COLO668 (cell line): ENCODE measurements around the gene LPCAT1.

Experiments used
- DNase-seq: peaks from one replicate; lab custom pipeline; 2025; ENCODE audit not compliant: unreplicated experiment; lab: John Stamatoyannopoulos, UW

LPCAT1 gene

DNA sequence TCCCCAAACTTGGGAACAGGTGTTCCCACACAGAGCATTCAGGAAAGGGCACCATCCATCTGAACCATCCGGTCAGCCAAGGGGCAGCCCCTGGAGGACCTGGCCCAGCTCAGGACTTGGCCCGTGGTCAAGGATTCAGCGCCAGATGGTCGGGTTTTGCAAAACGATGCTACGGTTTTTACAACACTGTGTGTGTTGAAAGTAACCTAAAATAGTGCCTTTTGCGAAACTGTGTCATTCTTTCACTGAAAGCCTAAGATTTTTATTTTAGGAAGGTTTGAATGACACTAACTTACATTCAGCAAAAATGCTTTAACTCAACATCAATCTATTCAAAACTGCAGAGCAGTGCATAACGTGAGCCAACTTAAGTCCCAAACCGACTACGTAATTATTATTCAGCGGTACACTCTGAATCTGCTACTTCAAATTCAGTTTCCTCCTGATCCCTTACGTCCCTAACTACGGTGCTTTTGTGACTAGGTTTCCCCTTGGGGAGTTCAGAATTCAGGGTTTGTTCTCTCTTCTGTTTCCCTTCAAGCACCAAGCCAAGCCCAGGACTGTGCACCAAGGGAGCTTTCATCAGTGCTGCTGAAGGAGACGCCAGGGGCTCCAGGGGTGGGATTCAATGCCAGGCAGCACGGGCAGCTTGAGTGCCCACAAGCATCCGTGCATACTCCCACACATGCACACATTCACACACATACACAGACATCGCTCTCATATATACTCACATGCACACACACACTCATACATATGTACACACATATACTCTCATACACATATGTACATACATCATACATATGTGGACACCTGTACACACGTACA is 25.8 kb downstream of the LPCAT1 start:
- DNase-seq, result no peak

DNA sequence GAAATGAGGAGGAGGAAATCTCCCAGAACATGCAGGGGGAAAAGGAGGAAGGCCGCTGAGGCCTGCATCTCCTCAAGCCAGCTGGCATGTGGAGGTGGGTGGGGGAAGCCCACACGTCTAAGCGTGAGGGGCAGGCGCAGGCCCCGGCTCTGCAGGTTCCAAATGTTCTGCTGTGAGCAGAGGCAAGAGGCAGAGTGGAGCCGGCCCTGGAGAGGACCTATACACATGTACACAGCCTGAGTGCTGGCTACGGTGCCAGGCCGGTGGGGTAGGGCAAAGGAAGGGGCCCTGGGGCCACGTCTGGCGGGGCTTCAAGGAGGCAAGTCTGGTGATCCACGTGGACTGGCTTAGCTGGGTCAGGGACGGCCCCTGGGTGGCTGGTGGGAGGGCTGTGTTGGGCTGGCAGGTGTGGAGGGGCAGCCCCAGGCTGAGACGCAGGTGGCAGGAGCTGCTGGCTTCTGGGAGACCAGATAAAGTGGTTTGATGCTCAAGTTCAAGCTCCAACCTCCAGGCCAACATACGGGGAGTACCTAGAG is 26.4 kb downstream of the LPCAT1 start:
- DNase-seq, result no peak

DNA sequence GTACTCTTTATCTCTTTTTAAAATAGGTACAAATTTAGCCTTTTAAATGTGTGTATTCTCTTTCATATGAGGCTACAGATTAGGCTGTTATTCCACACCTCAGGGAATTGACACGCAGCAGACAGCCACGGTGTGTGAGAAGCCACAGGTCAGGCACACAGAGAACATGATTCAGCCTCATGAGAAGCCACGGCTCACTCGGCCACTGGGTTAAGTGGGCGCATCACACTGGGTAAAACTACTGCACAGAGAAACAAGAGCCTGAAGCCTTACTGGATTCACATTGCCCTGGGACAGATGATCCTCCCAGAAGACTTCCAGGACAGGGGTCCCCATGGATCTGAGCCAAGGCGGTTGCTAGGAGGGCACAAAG is 28.2 kb downstream of the LPCAT1 start:
- DNase-seq, result no peak

DNA sequence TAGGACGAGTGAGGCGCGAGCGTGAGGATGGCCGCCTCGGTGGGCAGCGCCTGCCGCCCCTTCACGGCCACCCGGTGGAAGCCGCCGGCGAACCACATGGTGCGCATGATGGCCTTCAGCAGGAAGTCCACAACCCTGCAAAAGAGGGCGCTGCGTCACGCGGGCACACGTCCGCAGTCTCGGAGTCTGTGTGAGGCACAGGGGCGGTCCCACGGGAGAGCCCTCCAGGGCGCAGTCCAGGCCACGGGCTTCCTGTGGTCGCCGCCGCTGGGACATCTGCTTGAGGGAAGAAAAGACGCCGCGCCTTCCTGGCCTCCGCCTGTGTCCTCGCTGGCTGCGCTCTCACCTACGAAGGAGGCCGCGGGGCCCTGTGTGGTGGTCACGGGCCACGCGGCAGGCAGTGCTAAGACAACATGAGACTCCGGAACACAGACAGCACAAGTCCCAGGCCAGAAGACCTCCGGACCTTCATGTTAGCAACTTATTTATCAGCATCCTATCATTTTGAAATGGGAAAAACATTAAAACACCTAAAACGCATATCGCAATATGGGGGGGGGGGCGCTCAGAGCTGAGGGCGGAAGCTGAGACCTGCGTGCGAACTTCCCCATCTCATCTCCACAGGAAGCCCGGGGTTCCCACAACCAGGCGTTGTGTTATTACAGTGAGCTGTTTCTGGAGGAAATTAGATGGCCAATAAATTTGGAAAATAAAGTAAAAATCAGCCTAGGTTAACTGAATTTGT is 28.8 kb downstream of the LPCAT1 start:
- no peak for DNase-seq

DNA sequence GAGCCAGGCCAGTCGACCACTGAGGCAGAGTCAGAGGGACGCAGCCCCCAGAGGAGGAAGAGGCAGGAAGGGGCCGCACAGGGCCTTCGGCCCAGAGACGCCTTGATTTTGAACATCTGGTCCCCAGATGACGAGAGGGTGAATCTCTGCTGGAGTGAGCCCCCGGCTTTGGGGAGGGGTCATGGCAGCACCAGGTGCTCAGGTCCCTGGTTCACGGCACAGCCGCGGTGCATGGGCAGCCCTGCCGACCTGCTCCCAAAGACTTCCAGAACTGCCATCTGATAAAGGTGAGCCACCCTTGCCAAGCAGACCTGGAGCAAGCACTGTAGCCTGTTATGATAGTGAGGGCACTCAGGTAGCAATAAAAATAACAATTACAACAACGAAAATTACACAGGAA is 29.8 kb downstream of the LPCAT1 start:
- no peak for DNase-seq

DNA sequence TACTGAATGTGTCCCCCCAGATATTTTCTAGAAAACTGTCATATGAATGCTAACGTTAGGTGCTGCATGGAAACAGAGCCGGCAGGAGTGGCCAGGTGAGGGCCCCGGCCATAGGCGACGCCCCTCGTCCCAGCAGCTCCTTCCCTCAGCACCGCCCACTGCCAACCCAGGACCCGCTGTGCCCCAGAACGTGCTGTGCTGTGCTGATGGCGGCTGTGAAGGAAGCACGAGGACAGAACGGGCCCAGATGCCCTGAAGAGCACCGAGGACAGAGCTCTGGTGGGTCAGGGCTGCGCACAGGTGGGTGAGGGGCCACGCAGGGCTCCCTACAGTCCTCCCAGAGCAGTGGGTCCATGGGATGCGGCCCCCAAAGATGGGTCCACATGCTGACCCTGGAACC is 30.3 kb downstream of the LPCAT1 start:
- no peak for DNase-seq

DNA sequence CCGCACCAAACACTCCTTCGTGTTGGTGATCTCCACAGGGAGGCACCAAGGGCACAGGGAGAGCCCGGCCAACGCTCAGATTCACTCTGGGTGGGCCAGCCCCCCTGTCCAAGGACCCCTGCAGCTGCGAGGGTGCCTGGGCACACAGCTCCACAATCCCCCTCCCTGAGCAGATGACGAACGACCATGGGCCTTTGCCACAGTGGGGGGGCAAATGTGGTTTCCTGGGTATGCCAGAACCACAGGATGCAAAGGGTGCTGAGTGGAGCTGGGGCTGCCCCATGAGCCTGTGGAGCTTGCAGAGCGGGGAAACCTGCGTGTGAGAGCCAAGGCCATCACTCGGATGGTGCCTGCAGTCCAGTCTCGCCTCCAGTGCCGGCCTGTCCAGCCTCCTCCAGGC is 31.0 kb downstream of the LPCAT1 start:
- DNase-seq, result no peak

DNA sequence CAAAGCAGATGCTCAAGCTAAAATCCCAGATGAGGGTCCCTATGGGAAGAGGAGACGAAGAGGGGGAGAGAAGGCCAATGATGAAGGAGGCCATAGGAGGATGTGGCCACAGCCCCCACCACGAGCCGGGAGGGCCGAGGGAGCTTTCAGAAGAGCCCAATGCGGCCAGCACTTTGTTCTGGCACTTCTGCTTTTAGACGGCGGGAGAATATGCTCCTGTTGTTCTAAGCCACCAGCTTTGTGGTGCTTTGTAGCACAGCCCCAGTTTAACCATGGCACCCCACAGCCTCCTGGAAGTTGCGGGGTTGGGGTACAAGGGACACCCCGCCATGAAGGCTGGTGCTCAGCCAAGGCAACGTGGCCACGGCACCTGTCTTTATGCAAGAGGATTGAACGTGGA is 33.4 kb downstream of the LPCAT1 start:
- no peak for DNase-seq

DNA sequence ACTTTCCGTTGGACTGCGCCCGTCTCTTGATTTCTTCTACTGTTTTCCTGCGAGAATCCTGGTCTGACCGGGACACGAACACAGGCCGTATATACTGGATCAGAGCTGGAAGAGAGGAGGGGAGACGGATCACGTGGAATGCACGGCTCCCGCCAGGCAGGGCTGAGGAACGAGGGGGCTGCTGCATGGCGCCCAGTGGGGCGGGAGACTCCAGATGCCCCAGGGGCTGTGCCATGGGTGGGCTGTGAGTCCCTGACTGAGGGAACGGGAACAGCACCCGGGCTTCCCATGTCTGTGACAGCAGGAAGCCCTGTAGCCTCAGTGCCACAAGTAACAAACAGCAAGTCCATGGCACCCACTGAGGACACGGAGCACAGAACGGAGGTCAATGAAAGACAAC is 34.0 kb downstream of the LPCAT1 start:
- DNase-seq, result no peak

DNA sequence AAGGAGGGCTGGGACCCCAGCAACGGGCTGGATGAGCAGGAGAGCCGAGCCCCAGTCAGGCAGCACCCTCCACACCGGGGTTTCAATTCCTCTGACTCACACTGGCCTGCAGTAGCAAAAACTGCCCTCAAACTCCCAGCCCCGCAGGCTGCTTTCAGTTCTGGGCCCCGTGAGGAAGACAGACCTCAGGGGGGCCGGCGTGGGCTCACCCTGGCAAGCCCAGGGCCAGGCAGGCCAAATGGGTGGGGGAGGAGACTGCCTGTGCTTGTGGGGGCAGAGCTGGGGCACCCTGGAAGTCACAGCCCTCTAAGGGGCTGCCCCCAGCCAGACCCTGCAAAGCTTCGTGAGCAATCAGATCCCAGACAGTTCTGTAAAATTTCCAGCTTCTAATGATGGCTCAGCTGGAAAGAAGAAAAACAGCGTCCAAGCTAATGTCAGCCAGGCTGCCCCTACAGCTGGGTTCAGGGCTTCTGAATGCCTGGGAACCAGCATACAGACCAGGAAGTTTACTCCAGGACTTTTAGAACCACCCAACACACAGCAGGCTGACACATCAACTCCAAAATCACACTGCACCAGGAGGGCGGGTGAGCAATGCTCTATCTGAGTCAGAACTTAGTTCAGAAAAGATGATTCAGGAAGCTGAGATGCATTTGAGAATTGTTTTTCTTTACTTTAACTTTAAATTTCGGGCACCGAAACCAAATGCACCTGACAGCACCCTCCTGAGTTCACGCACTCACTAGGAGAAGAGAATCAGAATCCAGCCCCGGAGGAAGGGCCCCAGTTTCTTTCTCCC is 34.7 kb downstream of the LPCAT1 start:
- no peak for DNase-seq

DNA sequence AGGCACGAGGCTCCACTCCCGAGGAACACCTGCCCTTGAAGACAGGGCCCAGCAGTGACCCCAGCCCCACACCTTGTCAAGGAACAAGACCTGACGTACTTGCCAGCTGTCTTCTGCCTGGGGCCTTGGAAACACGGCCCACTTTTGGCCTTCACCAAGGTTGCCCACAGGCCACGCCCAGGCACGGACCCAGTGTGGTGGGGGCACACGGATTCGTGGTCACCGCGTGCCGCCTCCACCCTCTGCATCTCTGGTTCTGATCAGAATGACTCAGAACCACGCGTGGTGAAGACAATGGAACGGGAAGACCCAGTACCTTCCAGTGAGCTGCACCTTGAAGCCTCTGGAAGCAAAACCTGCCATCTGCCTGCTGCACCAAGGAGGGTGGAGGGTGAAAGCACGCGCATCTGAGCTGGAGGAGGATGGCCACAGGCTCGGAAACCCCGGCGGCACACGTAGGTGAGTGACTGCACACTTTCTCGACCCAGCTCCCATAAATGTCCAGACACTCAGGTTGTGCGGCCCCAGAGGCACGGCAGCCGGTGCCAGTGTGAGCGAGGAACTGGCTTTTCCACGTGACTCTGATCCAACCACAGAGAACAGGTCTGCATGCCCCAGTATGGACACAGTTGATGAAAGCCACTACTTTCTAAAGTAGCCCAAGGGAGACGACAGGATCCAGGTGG is 36.5 kb downstream of the LPCAT1 start:
- no peak for DNase-seq

DNA sequence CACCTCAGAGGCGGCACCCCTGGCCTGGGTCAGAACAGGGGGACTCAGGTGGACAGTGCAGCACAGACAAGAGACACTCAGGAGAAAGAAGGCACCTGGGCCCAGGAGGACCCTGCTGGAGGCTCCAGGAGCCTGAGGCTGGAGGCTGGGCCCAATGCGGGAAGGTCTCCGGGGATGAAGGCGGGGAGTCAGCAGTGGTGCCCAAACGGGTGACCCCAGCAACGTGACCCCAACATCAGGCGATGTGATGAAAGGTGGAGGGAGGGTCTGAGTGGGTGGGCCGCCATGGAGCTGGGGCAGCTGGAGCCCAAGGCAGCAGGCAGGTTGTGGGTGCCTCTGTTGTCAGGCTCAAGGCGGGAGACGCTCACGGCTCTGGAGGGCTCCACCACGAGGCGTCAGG is 37.5 kb downstream of the LPCAT1 start:
- no peak for DNase-seq

DNA sequence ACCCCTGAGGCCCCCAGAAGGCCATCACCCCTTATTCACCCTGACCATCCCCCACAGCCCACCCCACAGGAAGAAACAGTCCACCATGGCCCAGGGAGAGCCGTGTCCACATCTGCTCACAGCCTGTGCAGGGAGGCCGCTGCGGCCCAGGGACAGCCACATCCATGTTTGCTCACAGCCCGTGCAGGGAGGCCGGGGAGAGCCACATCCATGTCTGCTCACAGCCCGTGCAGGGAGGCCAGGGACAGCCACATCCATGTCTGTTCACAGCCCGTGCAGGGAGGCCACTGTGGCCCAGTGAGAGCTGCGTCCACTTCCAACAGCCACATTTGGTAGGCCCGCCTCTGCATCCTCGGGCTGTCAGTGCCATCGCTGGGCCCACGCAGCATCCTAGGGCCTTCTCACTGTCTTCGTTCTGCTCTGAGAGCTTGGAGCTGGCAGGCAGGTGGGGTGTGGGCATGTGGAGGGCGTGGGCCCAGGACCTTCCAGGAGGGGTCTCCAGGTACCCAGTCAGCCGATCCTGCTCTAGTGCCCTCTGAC is 38.1 kb downstream of the LPCAT1 start:
- no peak for DNase-seq

DNA sequence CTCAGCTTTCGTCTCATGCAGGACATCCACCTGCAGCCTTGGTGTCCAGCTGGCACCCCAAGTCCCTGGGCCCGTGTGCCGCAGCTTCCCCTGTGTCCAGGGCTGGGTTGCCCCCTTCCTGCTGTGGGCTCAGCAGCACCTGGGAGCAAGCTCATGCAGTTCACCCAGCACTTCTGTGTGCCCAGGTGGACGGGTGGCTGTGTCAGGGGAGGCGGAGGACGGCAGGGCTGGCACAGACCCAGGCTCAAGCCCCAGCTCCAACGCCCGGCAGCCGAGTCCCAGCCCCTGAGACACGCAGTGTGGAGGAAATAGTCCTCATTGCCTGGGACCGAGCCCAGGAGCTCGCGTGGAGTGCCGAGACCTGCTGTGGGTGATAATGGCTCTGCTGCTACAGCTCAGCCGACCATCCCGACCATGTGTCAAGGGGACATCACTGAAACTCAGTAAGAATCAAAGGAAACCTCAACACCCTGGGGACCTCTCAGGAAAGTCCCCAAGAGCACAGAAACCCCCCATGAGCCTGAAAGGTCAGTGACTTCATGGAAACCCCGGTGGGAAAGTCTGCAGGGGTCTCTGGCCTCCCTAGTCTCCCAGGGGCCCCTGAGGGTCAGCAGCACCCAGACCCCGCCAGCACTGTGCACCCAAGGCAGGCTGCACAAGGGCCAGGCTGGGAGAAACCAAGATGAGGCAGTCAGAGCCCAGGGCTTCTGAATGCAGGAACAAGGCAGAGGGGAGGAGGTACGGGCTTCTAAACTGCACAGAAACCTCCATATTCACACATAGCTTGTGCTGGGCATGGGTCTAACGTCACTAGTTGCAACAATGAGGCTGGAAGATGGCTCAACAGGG is 38.8 kb downstream of the LPCAT1 start:
- DNase-seq, result no peak

DNA sequence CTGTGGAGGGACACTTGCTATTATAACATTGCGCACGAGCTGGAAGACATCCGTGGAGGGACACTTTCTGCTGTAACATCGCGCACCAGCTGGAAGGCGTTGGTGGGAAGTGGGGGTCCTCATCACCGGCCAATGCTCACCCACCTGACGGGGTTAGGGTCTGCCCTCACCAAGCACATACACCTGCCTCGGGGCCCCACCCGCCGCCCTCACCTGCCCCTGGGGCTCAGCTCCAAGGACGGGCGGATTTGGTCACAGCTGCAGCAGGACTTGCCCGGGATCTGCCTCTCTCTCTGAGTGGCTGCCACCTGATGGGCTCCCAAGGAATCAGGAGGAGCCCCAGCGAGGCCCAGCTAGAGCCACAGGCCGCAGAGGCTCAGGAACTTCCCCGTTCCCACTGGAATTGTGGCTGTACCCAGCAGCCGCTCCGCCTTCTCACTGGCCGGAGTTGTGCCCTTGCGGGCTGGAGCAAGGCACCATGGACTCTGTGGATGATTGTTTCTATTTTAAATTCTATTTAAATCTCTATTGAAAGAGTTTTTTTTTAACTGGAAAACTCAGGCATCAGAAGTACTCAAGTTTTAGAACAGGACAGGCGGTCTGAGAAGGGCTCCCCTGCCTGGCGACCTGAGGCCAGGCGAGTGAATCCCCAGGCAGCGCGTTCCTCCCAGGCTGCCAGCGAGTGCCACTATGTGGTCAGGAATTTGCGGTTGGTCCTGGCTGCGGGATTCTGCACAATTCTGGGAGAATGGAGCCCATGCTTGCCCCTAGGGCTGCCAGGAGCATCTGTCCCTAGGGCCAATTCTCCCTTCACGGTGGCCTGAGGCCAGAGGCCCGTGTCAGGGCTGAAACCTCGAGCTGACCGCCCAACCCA is 39.7 kb downstream of the LPCAT1 start:
- DNase-seq, result no peak

DNA sequence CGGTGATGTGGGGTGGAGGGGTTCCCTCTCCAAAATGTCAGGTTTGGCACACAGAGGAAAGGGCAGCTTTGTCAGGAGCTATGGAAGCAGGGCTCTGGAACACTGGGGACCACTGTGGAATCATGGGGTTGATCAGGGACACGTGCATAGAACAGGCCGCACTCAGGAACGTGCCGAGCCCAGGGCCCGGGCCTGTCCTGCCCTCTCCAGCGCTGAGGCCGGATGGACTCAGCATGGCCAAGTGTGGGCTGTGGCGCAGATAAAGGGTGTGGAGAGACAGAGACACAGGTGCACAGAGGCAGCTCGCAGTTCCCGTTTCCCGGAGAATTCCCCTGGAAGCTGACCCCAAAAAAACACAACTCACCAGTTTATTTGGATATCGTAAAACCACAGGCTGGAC is 40.7 kb downstream of the LPCAT1 start:
- no peak for DNase-seq

DNA sequence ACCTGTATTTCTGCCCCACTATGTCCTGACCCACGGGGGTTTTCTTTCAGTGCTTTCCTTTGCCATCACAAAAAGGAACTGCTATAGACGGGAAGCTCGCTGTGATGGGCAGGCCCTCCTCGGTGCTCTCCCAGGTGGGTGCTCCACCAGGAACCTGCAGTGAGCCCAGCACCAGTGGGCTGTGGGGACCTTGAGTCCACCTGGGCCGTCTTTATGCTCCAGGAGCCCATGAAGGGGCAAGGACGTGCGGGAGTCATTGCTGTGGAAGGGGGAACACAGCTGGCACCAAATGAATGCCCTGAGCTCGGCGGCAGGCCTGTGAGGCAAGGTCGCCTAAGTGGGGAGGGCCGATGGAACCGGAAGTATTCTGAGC is 41.8 kb downstream of the LPCAT1 start:
- DNase-seq, result no peak

DNA sequence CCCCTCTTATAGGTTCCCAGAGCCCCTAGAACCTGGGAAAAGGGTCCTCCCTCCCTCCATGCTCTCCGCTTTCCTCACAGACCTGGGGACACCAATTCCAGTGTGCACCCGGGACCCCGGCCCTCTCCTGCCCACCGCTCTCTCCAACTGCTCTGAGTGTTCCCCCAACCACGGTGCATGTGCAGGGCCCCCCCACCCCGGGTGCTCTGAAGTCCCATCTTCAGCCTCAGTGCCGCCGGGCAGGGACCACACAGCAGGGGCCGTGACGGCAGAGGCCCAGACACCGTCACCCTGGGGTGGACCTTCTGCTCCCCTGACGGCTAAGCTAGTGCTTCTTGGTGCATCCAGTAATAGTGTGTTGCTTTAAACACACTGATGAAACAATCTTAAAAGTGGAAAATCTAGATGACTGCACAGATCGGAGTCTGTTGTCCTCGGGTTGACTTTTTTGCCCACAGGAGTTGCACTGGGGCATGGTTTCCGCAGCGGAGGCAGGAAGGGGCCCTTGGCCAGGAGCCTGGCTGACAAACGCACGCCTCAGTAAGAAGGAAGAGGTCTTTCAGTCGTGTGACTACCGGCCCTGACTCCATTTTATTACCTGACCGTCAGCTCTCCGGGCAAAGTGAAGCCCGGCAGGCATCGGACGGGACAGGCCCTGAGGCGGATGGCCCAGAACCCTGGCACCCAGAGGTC is 42.3 kb downstream of the LPCAT1 start:
- no peak for DNase-seq
